Endothelial cell of umbilical vein (primary cell): ENCODE measurements around the gene EYS. TPM values are rescaled to one million over a fixed set of nuclear protein-coding genes. Genes with fewer than 3 reads are reported as not detected.

ENCODE experiments used
- BruUV-seq: library from RNA; stranded (reverse); fragments of 400-500 nt; replicated peaks from 2 replicates; lab custom pipeline; 2021; lab: Mats Ljungman, UMichigan
- CTCF ChIA-PET: fragments of 300-600, 350-600 bp; sonication (Branson Sonifier 250); formaldehyde crosslinking; loops from one replicate; lab custom pipeline; 2021; ENCODE audit warnings: antibody characterized with exemption, inconsistent platforms; lab: Charles Lee
- POLR2A ChIA-PET: fragments of 300-600, 350-600 bp; sonication (Branson Sonifier 250); formaldehyde crosslinking; loops from one replicate; lab custom pipeline; 2021; ENCODE audit warnings: antibody characterized with exemption, inconsistent platforms; lab: Charles Lee
- DNase-seq: peaks from one replicate; pipeline ENCODE4 v3.0.0-alpha.2; 2011; ENCODE audit warnings: low read depth, low spot score
- FAIRE-seq: peaks from 2 replicates; lab custom pipeline; 2011; peaks lifted over from hg19 to GRCh38; lab: Jason Lieb, UNC
- H2AFZ ChIP-seq: 2 replicates; pipeline ENCODE4 v1.6.0; 2012; ENCODE audit warnings: low read depth, low read length, control low read depth, inconsistent platforms
- H3K27ac ChIP-seq: 2 replicates; pipeline ENCODE4 v1.5.1; 2011; ENCODE audit warnings: low read depth, mild to moderate bottlenecking, control low read depth, low read length, moderate library complexity; ENCODE audit not compliant: insufficient read depth
- H3K27me3 ChIP-seq, 2 experiments: 2 replicates each; pipeline versions ENCODE4 v1.6.0 to v1.6.1; 2011; ENCODE audit warnings: low read length in 2 of 2, mixed read lengths in 1 of 2; ENCODE audit not compliant: control insufficient read depth in 2 of 2, insufficient read depth in 2 of 2
- H3K36me3 ChIP-seq, 2 experiments: 2 replicates in 1 of 2; 3 replicates in 1 of 2; pipeline ENCODE4 v1.5.1; 2011; ENCODE audit warnings: low read length in 2 of 2, mild to moderate bottlenecking in 1 of 2, moderate library complexity in 1 of 2; ENCODE audit not compliant: control insufficient read depth in 2 of 2, insufficient read depth in 2 of 2; ENCODE audit errors: extremely low read depth in 1 of 2
- H3K4me1 ChIP-seq: 3 replicates; pipeline ENCODE4 v1.5.1; 2011; ENCODE audit warnings: mild to moderate bottlenecking, low read length; ENCODE audit not compliant: control insufficient read depth, insufficient read depth; ENCODE audit errors: extremely low read depth
- H3K4me2 ChIP-seq: 2 replicates; pipeline ENCODE4 v1.6.1; 2011; ENCODE audit warnings: low read length, control low read depth, mixed read lengths; ENCODE audit not compliant: insufficient read depth
- H3K4me3 ChIP-seq, 3 experiments: fragments of 200-600 bp in 1 of 3; sonication (generic), shearing (Covaris generic) in 1 of 3; replicated peaks in 1 of 3; 2 replicates each; pipeline ENCODE4 v1.5.1; 2011 to 2016; ENCODE audit warnings: control low read depth in 3 of 3, low read length in 3 of 3, mild to moderate bottlenecking in 2 of 3, inconsistent platforms in 1 of 3, low read depth in 1 of 3, moderate library complexity in 1 of 3; ENCODE audit not compliant: insufficient read depth in 1 of 3
- H3K79me2 ChIP-seq: 2 replicates; pipeline ENCODE4 v1.6.0; 2012; ENCODE audit warnings: low read length, inconsistent platforms; ENCODE audit not compliant: control insufficient read depth, insufficient read depth
- H3K9ac ChIP-seq: replicated peaks from 2 replicates; pipeline ENCODE3; 2011; ENCODE audit warnings: low read length, control low read depth; ENCODE audit not compliant: insufficient read depth; ENCODE audit errors: extremely low read depth
- H3K9me1 ChIP-seq: replicated peaks from 3 replicates; pipeline ENCODE4 v1.6.0; 2011; ENCODE audit warnings: mild to moderate bottlenecking, low read length; ENCODE audit not compliant: control insufficient read depth, insufficient read depth; ENCODE audit errors: extremely low read depth
- H3K9me3 ChIP-seq: replicated peaks from 2 replicates; pipeline ENCODE4 v1.5.1; 2012; ENCODE audit warnings: low read length, inconsistent platforms; ENCODE audit not compliant: control insufficient read depth, insufficient read depth
- H4K20me1 ChIP-seq: replicated peaks from 2 replicates; pipeline ENCODE3; 2011; ENCODE audit warnings: mild to moderate bottlenecking, low read length; ENCODE audit not compliant: control insufficient read depth, insufficient read depth; ENCODE audit errors: extremely low read depth
- EZH2 ChIP-seq: IDR thresholded peaks from 2 replicates; pipeline ENCODE4 v1.6.1; 2012; ENCODE audit warnings: borderline replicate concordance, low read depth, mild to moderate bottlenecking, moderate library complexity, low read length, inconsistent platforms; ENCODE audit not compliant: severe bottlenecking
- FOS ChIP-seq: IDR thresholded peaks from 2 replicates; pipeline ENCODE4 v1.6.1; 2011; ENCODE audit warnings: mild to moderate bottlenecking, low read length, moderate library complexity, borderline replicate concordance; ENCODE audit not compliant: insufficient read depth
- GATA2 ChIP-seq: IDR thresholded peaks from 2 replicates; pipeline ENCODE4 v1.7.0; 2011; ENCODE audit warnings: low read depth, mild to moderate bottlenecking, moderate library complexity, mixed read lengths, low read length; ENCODE audit not compliant: insufficient read length, insufficient read depth
- JUN ChIP-seq: IDR thresholded peaks from 2 replicates; pipeline ENCODE4 v1.6.1; 2011; ENCODE audit warnings: borderline replicate concordance, low read depth; ENCODE audit not compliant: insufficient read length, insufficient read depth
- MYC ChIP-seq: IDR thresholded peaks from one replicate; pipeline ENCODE4 v1.6.1; 2011; ENCODE audit warnings: mild to moderate bottlenecking, low read depth, low read length
- POLR2A ChIP-seq: IDR thresholded peaks from 2 replicates; pipeline ENCODE4 v1.6.1; 2012; ENCODE audit warnings: low read depth, mild to moderate bottlenecking, control low read depth, low read length
- POLR2AphosphoS5 ChIP-seq: IDR thresholded peaks from 2 replicates; pipeline ENCODE4 v1.6.1; 2012; ENCODE audit warnings: low read depth, mild to moderate bottlenecking, control low read depth, low read length, moderate library complexity; ENCODE audit not compliant: insufficient read depth
- dilution Hi-C: fragments of 300-500 bp; cut with MboI; formaldehyde crosslinking; loops from one replicate; pipeline ENCODE4 v1.15.0; 2019; ENCODE audit warnings: low sequenced_read_pairs; ENCODE audit not compliant: extremely low pct_ligation_motif_present
- intact Hi-C: fragments of 100-400 bp; cut with micrococcal nuclease; formaldehyde crosslinking; loops from one replicate; pipeline ENCODE4 v1.10.0; 2022
- polyA plus RNA-seq, 4 experiments: library from polyadenylated mRNA; depleted of rRNA in 3 of 4; stranded (reverse) in 3 of 4; unstranded in 1 of 4; fragments of >200 nt; gene quantifications; 2 replicates each; pipeline versions ENCODE4 v1.2.1 to v1.2.3, GENCODE V29; 2011 to 2012; ENCODE audit warnings: missing spikeins in 1 of 4
- total RNA-seq: library from RNA; stranded (reverse); gene quantifications from 2 replicates; pipeline ENCODE4 v1.2.3, GENCODE V29; 2021
- TF ChIP-seq, protein P1 (sequence below), 2 donors: IDR thresholded peaks; 1 replicate in 1 of 2; 2 replicates in 1 of 2; pipeline ENCODE4 v1.5.1; 2011; ENCODE audit warnings: low read length in 2 of 2, mild to moderate bottlenecking in 2 of 2, moderate library complexity in 2 of 2, control low read depth in 1 of 2, inconsistent platforms in 1 of 2, low read depth in 1 of 2; ENCODE audit not compliant: insufficient read depth in 1 of 2; ENCODE audit errors: extremely low read depth in 1 of 2
- TF ChIP-seq, protein P2 (sequence below): IDR thresholded peaks from 2 replicates; pipeline ENCODE4 v1.6.1; 2011; ENCODE audit not compliant: insufficient read depth, insufficient read length

Gene EYS
- total and polyA plus RNA-seq, 2 donors (not counting 3 experiments of a cell fraction or from before 2014, with no cell fraction given), result 0.01 to 0.27 TPM

DNA sequence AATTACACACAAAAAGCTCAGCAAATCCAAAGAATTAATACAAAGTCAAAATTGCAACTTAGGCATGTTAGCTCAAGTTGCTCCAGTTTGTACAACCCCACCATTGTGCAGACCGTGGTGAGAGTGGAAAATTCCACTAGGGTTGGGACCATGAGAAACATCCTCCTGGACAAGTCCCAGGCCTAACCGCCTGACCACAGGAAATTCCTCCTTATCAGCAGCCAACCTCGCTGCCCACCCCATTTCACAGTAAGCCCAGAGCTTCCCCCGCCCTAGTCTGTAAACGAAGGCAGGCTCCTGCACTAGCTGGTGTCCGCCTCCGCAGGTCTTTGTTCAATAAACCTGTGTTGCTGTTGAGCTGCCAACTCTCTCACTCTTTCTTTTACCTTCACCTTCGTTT, 1023.3 kb downstream of the EYS start:
- Histone ChIP-seq H3K4me3 (no peak overlapping the region), H3K79me2 (no peaks in the 10 kb centered on the region), H3K4me2 (peak overlapping the region; percentile 47), H3K27me3 (no peaks in the 10 kb centered on the region), H4K20me1 (no peaks in the 10 kb centered on the region), H3K9me1 (no peaks in the 10 kb centered on the region), H3K36me3 (no peaks in the 10 kb centered on the region), H3K4me1 (peaks cover 3% of the 10 kb centered on the region), H3K9ac (peak overlapping the region; percentile 31), H3K27ac (peak overlapping the region; percentile 24), H2AFZ (peak overlapping the region; percentile 61), H3K9me3 (no peaks in the 10 kb centered on the region)
- CTCF ChIA-PET, result interaction anchor here (0.8 kb wide), 1 partner anchor 671 kb away, joined by 3 read pairs; no protein-coding TSS in a partner anchor
- POLR2A ChIA-PET, result interaction anchor here (0.6 kb wide), 1 partner anchor 11 kb away, joined by 3 read pairs; no protein-coding TSS in a partner anchor
- intact Hi-C loops, result loop anchor here (10.0 kb wide), 1 partner anchor 189 kb away; no protein-coding TSS in a partner anchor
- DNase-seq (peak; percentile 94), FAIRE-seq (peak; percentile 80)
- dilution Hi-C loops, result no loop called here
- BruUV-seq, result no TSS peak
- TF ChIP-seq POLR2AphosphoS5, result peak; percentile 15
- TF ChIP-seq FOS, result no peak
- peak; percentile 82 for TF ChIP-seq GATA2

DNA sequence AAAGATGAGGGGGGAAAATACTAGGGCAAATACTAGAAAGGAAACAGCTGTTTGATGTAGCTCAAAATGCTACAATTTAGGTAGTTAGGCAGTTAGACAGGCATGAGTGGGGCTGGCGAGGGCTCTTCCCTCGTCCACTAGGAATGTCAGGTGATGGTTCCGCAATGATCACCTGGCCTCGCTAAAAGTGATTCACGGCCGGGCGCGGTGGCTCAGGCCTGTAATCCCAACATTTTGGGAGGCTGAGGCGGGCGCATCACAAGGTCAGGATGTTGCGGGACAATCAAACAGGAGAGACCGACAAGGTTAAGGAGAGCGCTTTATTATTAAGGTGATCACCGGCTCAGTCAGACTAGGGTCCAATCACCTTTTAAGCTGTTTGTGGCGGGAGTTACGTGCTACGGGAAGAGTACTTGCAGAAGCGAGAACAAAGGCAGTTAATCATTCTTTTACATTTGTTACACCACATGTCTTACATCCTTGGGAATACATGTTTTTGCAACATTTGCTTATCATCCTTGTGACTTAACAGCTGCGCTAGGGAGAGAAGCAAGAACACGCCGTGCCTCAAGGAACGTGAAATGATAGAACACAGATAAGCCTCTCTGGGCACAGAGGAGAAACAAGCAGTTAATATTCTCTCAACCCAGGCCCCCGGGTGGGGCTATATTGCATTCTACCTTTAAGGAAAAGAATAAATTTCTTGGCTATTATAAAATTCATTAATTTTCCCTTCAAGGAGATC, 1025.4 kb downstream of the EYS start:
- Histone ChIP-seq H3K4me3 (no peak overlapping the region), H2AFZ (no peak overlapping the region), H3K9ac (no peak overlapping the region), H4K20me1 (no peaks in the 10 kb centered on the region), H3K9me3 (no peaks in the 10 kb centered on the region), H3K27ac (no peak overlapping the region), H3K36me3 (no peaks in the 10 kb centered on the region), H3K27me3 (no peaks in the 10 kb centered on the region), H3K4me1 (peaks cover 3% of the 10 kb centered on the region), H3K4me2 (no peak overlapping the region), H3K9me1 (no peaks in the 10 kb centered on the region), H3K79me2 (no peaks in the 10 kb centered on the region)
- FAIRE-seq (no peak), DNase-seq (no peak)
- TF ChIP-seq EZH2 (no peak), GATA2 (no peak), MYC (no peak), POLR2A (no peak), POLR2AphosphoS5 (no peak), FOS (no peak), JUN (no peak)
- TF ChIP-seq, protein P1, sequence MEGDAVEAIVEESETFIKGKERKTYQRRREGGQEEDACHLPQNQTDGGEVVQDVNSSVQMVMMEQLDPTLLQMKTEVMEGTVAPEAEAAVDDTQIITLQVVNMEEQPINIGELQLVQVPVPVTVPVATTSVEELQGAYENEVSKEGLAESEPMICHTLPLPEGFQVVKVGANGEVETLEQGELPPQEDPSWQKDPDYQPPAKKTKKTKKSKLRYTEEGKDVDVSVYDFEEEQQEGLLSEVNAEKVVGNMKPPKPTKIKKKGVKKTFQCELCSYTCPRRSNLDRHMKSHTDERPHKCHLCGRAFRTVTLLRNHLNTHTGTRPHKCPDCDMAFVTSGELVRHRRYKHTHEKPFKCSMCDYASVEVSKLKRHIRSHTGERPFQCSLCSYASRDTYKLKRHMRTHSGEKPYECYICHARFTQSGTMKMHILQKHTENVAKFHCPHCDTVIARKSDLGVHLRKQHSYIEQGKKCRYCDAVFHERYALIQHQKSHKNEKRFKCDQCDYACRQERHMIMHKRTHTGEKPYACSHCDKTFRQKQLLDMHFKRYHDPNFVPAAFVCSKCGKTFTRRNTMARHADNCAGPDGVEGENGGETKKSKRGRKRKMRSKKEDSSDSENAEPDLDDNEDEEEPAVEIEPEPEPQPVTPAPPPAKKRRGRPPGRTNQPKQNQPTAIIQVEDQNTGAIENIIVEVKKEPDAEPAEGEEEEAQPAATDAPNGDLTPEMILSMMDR (IDR thresholded peaks at IDR 0.05; ENCODE audit: extremely low read depth in 1 of 2, insufficient read depth in 1 of 2, low read depth in 1 of 2, low read length in 2 of 2), result no peak
- TF ChIP-seq, protein P2, sequence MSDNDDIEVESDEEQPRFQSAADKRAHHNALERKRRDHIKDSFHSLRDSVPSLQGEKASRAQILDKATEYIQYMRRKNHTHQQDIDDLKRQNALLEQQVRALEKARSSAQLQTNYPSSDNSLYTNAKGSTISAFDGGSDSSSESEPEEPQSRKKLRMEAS, result no peak
- no TSS peak for BruUV-seq
- dilution Hi-C loops (no loop called here), intact Hi-C loops (loop anchor here (10.0 kb wide), 1 partner anchor 187 kb away; no protein-coding TSS in a partner anchor)
- ChIA-PET CTCF (interaction anchor here (1.5 kb wide), 1 partner anchor 10 kb away, joined by 3 read pairs; no protein-coding TSS in a partner anchor), POLR2A (no interaction called here)
